Stimulated activated CD8-positive, alpha-beta memory T cell treated with anti-CD3 and anti-CD28 coated beads, Interleukin-4, amount 100 ng/mL, for 1 hour (primary cell): ENCODE data around the gene GDF11.
"Not testable (repeated sequence)": the region's sequence is repeated elsewhere in the genome, so short reads cannot be mapped to it uniquely, and the experiment has no call there.

Experiments
- DNase-seq, 2 donors: peaks; one replicate each; pipeline ENCODE4 v3.0.0-alpha.2; 2020; ENCODE audit warnings: low read depth in 2 of 2, low spot score in 1 of 2

GDF11 gene

DNA sequence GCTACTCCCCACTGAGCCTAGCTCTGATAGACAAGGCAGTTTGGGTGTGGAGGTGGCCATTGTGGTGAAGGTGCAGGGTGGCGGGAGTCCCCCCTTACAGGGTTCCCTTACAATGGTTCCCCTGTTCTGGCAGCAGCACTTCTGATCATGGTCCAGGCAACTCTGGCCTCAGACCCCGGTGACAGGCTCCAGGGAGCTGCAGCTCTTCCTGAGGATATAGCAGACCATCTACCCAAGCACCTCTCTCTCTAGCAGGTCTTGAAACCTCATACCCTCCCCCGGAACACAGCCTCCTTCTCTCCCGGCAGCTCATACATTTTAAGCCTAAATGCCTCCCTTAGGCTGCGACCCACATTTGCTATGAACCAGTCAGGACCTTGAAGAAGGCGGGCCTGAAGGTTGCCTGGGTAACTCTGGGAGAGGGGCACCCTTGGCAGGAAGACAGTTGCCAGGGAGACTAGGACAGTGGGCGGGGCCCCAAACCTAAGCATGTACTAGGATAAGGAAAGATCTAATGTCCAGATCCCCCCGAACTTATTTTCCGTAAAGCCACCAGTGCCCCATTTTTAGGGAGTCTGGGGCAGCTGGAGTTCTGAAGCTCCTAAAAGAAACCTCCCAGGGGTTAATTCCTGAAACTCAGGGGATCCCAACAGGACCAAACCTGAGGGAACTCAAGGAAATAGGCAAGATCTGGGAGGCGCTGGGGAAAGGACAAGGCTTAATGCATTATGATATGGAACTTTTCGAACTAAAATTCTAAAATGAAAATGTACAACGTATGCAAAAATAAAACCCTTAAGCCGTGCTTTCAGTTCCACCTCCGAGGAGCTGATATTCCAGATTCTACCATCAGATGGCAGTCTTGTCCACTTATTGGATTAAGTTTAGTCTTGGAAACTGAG, 4.5 kb upstream of the GDF11 start:
- DNase-seq: no peak

DNA sequence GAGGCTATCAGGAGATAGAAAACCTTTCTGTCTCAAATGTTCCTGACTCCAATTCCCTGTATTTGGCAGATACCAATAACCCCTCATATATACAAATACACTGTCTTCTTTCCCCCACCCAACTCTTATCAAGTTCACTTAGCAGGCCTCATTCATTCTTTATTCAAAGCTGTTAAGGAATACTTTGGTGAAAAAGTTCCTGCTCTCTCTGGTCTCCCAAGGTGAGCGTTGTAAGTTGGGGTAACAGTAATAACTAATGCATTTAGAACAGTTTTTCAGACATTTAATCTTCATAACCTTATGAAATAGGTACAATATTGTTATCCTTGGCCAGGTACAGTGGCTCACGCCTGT, 3.9 kb upstream of the GDF11 start:
- no peak for DNase-seq

DNA sequence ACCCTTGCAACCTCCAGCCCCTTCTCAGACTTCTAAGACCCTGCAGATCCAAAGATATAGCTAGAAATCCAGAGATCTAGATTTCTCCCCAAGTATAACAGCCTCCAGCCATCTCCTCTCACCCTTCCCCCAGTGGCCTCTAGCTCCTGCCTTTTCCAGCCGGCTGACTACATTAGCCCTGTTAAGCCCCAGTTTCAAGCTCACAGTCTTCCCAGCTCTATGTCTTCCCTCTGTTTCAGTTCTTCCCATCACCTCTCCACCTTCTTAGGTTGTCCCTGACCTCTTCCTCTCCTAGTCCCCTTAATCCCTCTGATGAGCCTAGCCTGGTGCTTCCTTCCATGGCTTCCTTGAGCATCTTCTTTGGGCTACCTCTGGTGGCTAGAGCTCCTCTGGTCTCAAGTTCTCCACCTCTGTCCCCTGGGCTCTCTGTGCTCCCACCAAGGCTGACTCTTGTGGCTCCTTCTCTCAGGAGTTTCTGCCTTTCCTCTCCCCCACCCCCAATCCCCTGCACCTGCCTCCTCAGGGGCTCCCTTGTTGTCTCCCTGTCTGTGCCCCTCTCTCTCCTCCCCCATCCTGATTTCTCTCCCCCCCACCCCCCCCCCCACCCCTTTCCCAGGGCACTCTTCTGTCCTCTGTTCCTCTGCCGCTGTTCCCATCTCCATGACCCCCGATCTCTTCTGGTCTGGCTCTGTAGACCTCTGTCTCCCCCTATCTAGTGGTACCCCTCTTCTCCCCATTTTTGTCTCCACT, 816 bp upstream of the GDF11 start:
- DNase-seq: no peak

DNA sequence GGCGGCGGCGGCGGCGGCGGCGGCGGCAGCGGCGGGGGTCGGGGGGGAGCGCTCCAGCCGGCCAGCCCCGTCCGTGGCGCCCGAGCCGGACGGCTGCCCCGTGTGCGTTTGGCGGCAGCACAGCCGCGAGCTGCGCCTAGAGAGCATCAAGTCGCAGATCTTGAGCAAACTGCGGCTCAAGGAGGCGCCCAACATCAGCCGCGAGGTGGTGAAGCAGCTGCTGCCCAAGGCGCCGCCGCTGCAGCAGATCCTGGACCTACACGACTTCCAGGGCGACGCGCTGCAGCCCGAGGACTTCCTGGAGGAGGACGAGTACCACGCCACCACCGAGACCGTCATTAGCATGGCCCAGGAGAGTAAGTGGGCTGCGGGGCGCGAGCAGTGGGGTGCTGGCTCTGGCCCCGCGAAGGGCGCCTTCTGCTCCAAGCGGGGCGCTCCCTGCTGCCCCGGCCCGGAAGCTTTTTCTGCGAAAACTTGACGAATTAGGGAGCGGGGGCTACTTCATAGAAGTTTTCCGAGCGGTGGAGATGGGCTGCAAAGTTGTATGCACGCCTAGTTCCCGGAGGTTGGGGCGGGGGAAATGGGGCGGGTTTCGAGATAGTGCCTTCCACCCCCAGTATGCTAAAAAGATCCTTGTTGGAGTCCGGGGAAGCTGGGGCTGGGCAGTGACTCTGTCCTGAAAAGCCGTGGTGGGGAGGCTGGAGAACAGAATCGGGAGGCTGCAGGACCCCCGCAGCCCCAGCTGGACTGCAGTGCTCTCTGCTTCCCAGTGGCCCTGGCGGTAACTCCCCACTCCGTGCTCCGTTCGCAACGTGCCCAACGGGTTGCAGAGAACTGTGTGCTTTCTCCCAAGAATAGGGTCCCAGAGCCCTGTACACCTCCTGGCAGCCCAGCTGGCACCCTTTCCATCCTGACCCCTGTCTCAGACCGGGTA, 751 bp downstream of the GDF11 start:
- DNase-seq: no peak

DNA sequence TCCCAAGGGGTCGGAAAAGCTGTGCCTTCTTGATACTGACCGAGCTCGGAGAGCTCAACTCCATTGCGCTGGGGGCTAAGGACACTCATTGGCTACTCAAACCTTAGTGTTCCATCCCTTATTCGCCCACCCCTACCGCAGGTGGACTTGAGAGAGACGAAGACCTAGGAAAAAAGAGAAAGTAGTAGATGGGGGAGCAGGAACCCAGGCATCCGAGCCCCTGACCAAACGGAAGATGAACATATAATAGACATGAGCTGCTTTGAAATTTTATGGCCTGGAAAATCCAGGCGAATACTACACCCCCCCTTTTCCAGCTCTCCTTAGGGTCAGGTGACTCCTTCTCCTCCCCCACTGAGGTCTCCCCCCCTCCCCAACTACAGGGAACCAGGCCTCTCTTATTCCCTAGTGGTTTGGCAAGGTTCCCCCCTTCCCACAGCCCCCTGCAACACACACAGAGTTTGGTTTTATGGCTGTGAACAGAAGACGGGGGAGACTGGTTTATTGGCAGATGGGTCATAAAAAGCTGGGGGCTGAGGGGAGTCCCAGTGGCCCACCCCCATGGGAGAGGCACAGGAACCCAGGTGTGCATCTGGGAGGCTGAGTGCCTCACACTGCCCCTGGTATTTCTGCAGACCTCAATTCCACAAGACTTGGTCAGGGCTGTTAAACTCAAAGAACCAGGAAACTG, 1.6 kb downstream of the GDF11 start:
- no peak for DNase-seq

DNA sequence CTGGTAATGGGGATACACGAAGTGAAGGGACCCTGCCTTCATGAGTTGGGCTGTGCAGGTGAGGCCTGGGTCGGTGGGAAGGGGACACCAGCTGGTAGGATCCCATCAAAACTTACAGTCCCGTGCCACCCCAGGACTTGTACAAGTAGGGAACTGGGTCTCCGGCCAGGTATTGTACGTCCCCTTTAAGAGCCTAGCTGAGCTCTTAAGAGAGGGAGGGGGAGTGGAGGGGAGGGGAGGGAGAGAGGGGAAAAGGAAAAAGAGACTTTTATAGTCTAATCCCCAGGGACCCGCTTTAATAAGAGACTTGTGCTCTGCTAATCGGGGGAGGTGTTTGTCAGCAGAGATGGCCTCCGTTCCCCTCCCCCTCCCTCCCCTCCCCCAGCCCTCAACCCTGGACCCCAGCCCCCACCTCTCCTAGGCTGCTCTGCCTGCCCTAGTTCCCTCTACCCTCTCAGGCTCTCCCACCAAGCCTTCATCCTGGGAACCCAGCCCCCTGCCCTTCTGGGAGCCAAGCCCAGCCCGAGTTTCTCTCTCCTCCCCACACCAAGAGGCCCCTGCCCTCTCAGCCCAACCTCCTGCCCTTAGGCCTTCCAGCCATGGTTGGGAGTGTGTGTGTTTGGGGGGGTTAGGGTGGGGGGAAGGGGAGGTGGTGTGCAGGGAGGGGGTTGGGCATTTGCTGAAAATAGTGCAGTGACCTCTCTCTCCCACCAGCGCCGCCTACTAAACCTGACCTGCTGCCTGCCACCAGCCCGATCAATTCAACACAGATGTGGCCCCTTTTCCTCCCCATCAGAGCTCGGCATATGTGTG, 2.6 kb downstream of the GDF11 start:
- DNase-seq: no peak

DNA sequence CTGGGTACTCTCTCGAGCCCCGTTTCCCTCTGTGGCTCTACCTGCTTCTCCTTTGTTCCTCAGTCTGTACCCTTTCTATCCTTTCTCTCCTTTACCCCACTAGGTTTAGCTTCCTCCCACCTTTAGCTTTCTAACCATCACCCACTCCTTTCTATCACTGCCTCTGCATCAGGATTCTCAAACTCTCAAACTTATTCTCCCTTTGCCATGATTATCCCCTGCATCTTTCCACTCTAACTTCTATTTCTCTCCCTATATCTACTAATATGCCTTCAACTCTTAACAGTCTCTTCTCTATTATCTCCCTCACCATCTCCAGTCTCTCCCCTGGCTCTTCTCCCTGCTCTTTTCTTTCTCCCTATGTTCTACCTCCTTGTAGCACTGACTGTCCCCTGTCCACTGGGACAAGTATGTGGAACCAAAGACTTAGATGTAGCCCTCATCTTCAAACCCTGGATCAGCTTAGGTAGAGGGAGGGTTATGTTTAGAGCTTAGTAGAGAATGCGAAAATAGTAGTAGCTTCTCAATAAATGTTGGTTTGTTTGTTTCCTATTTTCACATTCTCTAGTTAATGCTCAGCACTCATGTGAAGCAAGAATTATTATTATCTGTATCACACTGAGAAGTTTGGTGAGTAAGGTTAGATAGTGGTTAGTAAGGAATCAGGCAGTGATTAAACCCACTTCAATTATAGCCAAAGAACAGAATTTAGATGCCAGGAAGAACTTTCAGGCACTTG, 3.4 kb downstream of the GDF11 start:
- no peak for DNase-seq

DNA sequence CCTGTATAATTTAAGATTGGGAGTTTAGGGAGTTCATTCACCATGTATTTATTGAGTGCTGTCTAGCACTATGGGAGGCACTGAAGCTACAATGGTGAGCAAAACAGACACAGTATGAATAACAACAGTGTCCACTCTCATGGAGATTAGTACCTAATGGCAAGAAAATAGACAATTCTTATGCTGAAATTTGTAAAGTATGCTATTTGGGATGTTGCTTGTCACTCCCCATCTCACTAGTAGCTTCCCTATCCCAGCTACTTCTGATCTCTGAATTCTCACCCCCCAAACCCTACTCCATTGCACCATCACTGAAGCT, 4.0 kb downstream of the GDF11 start:
- no peak for DNase-seq

DNA sequence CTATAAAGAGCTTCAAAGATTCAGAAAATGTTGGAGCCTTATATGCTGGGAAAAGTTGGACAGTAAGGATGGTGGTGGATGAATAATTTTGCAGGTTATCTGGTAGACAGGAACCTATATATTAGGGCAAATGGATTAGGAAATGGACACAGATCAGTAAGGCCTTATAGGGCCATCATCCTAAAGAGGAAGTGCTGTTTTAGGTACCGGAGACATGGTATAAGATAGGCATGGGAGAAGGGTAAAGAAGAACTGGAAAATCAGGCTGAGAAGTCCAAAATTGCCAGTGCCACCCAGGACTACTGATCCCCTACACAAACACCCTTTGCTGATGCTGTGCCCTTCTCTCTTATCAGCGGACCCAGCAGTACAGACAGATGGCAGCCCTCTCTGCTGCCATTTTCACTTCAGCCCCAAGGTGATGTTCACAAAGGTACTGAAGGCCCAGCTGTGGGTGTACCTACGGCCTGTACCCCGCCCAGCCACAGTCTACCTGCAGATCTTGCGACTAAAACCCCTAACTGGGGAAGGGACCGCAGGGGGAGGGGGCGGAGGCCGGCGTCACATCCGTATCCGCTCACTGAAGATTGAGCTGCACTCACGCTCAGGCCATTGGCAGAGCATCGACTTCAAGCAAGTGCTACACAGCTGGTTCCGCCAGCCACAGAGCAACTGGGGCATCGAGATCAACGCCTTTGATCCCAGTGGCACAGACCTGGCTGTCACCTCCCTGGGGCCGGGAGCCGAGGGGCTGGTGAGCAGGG, 5.5 kb downstream of the GDF11 start:
- no peak for DNase-seq

DNA sequence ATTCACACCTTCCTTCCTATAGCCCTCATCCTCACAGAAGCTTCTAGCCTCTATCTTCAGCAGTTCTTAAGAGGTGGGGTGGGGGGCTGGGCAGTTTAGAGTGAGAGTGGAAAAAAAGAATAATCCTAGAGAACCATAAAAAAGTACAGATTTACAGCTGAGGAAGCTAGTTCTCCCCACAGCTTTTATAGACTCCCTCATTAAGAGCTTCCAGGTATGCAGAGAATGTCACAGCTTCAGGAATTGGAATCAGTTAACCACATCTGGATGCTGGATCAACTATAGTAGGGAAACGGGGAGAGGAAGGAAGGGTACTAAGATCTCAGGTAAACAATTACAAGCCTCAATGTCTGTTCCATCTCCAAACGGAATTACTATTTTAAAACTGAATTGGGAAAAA, 12.3 kb downstream of the GDF11 start:
- no peak for DNase-seq

DNA sequence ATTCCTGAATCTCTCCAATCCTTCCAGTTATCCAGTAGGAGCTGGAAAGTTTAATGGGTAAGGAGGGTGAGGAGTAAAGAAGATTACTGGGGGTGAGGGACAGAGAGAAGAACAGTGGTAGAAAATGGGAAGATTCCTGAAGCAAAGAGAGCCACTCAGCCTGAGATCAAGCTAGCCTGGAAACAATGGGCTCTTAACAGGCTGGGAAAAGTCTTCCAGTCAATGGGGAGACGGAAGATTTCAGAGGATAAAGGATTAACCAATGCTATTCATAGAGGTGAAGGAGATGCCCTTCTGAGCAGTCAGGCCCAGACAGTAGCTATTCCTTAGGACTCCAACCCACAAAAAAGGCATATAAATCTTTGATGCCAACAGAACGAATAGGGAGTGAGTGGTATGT, 14.8 kb downstream of the GDF11 start:
- DNase-seq: no peak

DNA sequence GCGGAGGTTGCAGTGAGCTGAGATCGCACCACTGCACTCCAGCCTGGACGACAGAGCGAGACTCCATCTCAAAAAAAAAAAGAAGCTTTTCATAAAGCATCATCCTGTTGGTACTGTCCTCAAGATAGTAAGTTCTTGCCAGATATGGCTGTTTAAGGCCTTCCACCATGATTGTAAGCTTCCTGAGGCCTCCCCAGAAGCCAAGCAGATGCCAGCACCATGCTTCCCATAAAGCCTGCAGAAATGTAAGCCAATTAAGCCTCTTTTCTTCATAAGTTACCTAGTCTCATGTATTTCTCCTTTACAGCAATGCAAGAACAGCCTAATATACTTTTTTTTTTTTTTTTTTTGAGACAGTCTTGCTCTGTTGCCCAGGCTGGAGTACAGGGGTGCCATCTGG, 15.7 kb downstream of the GDF11 start:
- DNase-seq: not testable (repeated sequence)

DNA sequence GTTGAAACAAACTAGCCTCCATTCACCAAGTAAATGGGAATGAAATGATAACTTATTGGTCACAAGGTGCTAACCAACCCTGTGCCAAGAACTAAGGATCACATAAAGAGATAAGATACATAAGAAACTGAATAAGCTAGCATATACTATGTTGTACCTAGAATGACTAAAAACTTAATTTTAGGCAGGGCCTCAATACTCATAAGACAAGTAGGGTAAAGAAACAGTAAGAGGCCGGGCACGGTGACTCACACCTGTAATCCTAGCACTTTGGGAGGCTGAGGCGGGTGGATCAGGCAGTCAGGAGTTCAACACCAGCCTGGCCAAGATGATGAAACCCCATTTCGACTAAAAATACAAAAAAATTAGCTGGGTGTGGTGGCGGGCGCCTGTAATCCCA, 17.7 kb downstream of the GDF11 start:
- no peak for DNase-seq

DNA sequence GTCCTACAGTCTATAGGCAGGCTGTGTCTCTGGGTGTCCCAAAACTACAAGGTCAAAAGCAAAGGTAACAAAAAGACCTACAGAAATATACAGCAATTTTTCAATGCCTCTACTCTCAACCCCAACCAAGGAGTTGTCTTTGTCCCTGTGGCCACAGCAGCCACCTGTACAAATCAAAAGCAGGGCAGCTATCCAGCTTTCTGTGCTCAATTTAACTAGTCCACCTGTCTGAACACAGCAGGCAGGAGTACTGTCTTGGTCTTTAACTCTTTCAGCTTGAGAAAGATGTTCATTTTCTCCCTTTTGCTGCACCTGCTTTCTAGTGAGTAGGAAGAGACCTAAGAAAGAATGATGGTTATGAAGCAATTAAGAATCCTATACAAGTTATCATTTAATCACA, 19.7 kb downstream of the GDF11 start:
- DNase-seq: no peak

DNA sequence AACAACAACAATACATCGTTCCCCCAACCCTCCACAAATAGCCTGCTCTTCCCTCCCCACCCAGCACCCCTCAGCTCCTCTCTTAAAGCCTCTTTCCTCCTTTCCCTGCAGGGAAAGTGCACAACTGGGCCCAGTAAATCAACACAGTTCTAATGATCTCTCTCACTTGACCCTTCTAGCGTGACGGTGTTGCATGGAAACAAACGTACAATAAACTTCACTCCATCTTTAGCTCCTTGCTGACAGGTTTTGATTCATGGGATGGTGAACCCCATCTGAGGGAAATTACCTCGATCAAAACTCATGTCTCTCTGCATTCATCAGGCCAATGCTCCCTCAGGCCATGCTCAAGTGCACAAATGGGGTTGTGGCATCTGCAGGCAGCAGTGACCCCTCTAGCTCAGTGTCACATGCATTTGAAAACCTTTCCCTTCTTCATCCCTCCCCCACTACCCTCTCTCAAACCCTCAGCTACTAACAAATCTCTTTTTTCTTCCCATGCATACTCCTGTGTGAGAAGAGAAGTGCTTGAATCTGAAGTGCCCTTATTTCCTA, 22.9 kb downstream of the GDF11 start:
- no peak for DNase-seq

DNA sequence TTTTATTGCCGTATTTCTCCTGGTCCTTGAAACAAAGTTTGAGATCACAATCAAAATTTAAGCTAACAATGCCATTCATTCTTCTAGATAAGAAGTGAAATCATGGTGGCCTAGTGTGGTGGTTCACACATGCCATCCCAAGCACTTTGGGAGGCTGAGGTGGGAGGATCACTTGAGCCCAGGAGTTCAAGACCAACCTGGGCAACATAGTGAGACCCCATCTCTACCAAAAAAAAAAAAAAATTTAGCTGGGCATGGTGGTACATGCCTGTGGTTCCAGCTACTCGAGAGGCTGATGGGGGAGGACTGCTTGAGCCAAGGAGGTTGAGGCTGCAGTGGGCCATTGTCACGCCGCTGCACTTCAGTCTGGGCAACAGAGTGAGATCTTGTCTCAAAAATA, 24.2 kb downstream of the GDF11 start:
- DNase-seq: no peak

DNA sequence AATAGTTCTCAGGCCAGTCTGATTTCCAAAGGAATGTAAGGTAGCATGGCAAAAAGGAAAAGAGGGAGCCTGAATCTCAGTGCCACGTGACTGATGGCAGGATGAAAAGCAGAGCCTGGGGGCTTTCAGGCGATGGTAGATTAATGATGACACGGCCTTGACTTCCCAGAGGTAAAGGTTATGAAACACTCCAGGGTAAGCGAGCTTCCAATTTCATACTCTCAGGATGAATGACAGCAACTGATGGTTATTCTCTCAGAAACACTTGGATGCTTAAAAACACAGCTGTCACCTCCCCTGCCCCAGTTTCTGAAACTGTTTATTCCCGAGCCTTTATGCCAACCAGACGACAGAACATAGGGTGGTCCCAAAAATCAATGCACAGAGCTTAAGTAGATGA, 28.8 kb downstream of the GDF11 start:
- DNase-seq: no peak

DNA sequence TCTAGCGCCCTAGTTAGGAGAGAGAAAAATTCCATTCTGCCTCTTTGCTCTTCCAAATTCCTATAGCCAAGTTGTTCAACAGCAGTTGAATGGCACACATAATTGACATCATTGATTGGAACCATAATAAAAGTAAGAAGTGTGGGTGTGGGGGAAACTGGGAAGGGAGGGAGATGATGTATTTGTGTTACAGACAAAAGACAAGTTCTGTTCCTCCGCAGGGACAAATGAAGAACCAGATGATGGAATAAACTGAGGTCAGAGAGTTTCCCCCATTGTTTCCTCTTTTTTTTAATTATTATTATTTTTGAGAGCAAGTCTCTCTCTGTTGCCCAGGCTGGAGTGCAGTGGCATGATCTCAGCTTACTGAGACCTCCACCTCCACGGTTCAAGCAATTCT, 34.9 kb downstream of the GDF11 start:
- DNase-seq: no peak

DNA sequence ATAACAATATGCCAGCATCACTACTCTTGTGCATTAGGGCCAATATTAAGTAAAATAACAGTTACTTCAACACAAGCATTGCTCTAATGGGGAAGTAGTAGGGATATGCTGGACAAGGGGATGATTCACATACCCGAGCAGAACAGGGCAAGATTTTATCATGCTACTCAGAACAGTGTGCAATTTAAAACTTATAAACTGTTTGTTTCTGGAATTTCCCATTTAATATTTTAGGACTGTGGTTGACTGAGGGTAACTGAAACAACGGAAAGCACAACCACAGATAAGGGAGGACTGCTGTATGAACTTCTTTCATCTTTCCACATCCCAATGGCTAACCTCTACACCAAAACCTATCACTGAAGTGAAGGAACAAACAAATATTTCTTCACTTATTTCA, 37.8 kb downstream of the GDF11 start:
- DNase-seq: no peak
